ENCODE data around the gene STK38L.

GRCh38 chr12:27206801-27207502 is 37.1 kb upstream of the STK38L start:
- TF ChIP-seq CTCF (IDR thresholded peaks at IDR 0.05) (no peak), POLR2A (IDR thresholded peaks at IDR 0.05) (no peak)
